GM20000 (cell line): ENCODE results near the gene DNAH11.
"Not testable (repeated sequence)": the region's sequence is repeated elsewhere in the genome, so short reads cannot be mapped to it uniquely, and the experiment has no call there.

Experiments
- DNase-seq: peaks from one replicate; pipeline ENCODE4 v3.0.0; 2012; ENCODE audit warnings: low spot score
- TF ChIP-seq, protein P1 (sequence below): IDR thresholded peaks from 2 replicates; pipeline ENCODE4 v1.5.1; 2012; ENCODE audit warnings: mild to moderate bottlenecking, control low read depth; ENCODE audit errors: extremely low read depth, missing control alignments

DNAH11 gene

GRCh38 chr7:21653623-21654022, 110.8 kb downstream of the DNAH11 start:
- TF ChIP-seq, protein P1, sequence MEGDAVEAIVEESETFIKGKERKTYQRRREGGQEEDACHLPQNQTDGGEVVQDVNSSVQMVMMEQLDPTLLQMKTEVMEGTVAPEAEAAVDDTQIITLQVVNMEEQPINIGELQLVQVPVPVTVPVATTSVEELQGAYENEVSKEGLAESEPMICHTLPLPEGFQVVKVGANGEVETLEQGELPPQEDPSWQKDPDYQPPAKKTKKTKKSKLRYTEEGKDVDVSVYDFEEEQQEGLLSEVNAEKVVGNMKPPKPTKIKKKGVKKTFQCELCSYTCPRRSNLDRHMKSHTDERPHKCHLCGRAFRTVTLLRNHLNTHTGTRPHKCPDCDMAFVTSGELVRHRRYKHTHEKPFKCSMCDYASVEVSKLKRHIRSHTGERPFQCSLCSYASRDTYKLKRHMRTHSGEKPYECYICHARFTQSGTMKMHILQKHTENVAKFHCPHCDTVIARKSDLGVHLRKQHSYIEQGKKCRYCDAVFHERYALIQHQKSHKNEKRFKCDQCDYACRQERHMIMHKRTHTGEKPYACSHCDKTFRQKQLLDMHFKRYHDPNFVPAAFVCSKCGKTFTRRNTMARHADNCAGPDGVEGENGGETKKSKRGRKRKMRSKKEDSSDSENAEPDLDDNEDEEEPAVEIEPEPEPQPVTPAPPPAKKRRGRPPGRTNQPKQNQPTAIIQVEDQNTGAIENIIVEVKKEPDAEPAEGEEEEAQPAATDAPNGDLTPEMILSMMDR: no peak
- no peak for DNase-seq

DNA sequence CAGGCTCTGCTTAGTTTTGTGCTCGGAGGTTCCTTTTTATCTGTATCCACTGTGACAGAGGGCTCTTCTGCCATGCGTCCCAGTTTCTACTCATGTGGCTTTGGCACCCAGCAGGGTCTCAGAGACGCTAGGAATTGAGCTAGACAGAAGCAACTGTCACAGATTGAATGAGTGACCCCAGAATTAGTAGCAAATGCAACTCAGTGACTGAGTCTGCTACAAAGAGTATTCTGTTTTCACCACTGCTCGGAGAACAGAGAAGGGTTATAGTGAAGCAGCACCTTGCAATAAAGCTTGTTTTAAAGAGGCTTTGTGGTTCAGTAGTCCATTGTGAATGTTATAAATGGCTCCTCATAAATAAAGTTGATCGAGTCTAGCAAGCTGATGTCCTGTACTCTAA, 113.2 kb downstream of the DNAH11 start:
- TF ChIP-seq, protein P1: no peak

GRCh38 chr7:21656796-21657195, 114.0 kb downstream of the DNAH11 start:
- DNase-seq: no peak
- TF ChIP-seq, protein P1: no peak

More for the DNA sequence above, 113.2 kb downstream of the DNAH11 start:
- DNase-seq: no peak

- TF ChIP-seq, protein P1: no peak
Measured at GRCh38 chr7:21670496-21670895, 127.7 kb downstream of the DNAH11 start.

GRCh38 chr7:21671859-21672258, 129.0 kb downstream of the DNAH11 start:
- TF ChIP-seq, protein P1: no peak
- DNase-seq: peak; percentile 33

More at GRCh38 chr7:21670496-21670895, 127.7 kb downstream of the DNAH11 start:
- DNase-seq: no peak

- DNase-seq: no peak
- TF ChIP-seq, protein P1: no peak
Measured at GRCh38 chr7:21675255-21675654, 132.4 kb downstream of the DNAH11 start.

- TF ChIP-seq, protein P1: no peak
- no peak for DNase-seq
Measured at GRCh38 chr7:21690705-21691104, 147.9 kb downstream of the DNAH11 start.

DNA sequence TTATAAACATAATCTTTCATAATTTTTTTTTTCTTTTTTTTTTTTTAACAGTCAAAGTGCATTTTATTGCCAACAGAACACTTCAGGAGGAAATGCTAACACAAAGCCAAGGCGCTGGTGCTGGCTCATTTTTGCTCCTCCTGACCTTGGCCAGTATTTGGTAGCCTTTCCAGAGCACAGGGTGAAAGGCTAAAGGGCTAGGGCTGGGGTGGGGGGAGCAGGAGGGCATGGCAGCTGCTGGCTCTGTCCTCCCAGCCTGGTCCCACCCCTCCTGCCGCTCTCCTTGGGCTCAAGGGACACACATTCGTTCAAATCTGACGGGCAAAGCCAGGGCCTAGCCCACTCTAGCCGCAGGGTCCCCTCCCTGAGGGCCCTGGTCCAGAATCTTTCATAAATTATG, 148.3 kb downstream of the DNAH11 start:
- DNase-seq: not testable (repeated sequence)

GRCh38 chr7:21700587-21700986, 157.7 kb downstream of the DNAH11 start:
- not testable (repeated sequence) for DNase-seq
